ENCODE results near the gene CEP135. TPM values are rescaled to one million over a fixed set of nuclear protein-coding genes. Genes with fewer than 3 reads are reported as not detected.
"Not testable (repeated sequence)": the region's sequence is repeated elsewhere in the genome, so short reads cannot be mapped to it uniquely, and the experiment has no call there.

The CEP135 gene
- polyA plus RNA-seq, 3 donors, result 4.0 to 5.1 (median 4.6) TPM

- H4K20me1 ChIP-seq (ENCODE audit: insufficient read depth, low read length), result no peaks in the 10 kb centered on the region
- Mint-ChIP-seq H3K27ac (no peak overlapping the region), H3K9me3 (no peaks in the 10 kb centered on the region), H3K27me3 (ENCODE audit: low read depth in 3 of 3) (no peaks in the 10 kb centered on the region), H3K4me1 (no peaks in the 10 kb centered on the region), H3K4me3 (no peak overlapping the region), H3K36me3 (peaks cover 69 to 84% of the 10 kb centered on the region in 2 donors)
- no peak overlapping the region for H2AFZ ChIP-seq (ENCODE audit: insufficient read depth, low read depth, low read length, poor library complexity, severe bottlenecking)
- H3K4me1 ChIP-seq (ENCODE audit: control insufficient read depth in 1 of 2, insufficient read depth in 2 of 2, low read length in 2 of 2), result no peaks in the 10 kb centered on the region
- no peak for DNase-seq
- no peaks in the 10 kb centered on the region for H3K9me3 ChIP-seq (replicated peaks in 1 of 2; ENCODE audit: control insufficient read depth in 1 of 2, insufficient read depth in 1 of 2, low read length in 2 of 2)
- WGBS (ENCODE audit: insufficient coverage), result no CpG with 5 or more reads among the region's 3 CpGs
- H3K9ac ChIP-seq (ENCODE audit: insufficient read depth, low read length, poor library complexity, severe bottlenecking), result no peak overlapping the region
- H3K27me3 ChIP-seq (ENCODE audit: control insufficient read depth in 2 of 2, insufficient read depth in 2 of 2, low read length in 2 of 2), result no peaks in the 10 kb centered on the region
- intact Hi-C loops (cut with micrococcal nuclease), result no loop called here
- no peak overlapping the region for H3K4me2 ChIP-seq (replicated peaks; ENCODE audit: extremely low read depth, low read length, poor library complexity, severe bottlenecking)
- no peaks in the 10 kb centered on the region for H3K79me2 ChIP-seq (ENCODE audit: insufficient read depth, low read length)
- H3K4me3 ChIP-seq (replicated peaks in 1 of 3; ENCODE audit: low read depth in 2 of 3, low read length in 3 of 3), result no peak overlapping the region
- TF ChIP-seq CTCF (IDR thresholded peaks at IDR 0.05), result no peak
- H3K36me3 ChIP-seq (replicated peaks in 1 of 2; ENCODE audit: control insufficient read depth in 1 of 2, insufficient read depth in 2 of 2, low read length in 2 of 2), result peaks cover 43 to 80% of the 10 kb centered on the region in 2 donors
- no peak overlapping the region for H3K27ac ChIP-seq (ENCODE audit: low read depth in 1 of 2, low read length in 2 of 2)
These were observed 15.3 kb downstream of the CEP135 start for GRCh38 chr4:55964046-55964445.

- Histone ChIP-seq H4K20me1 (ENCODE audit: insufficient read depth, low read length) (no peaks in the 10 kb centered on the region), H3K9ac (ENCODE audit: insufficient read depth, low read length, poor library complexity, severe bottlenecking) (no peak overlapping the region), H3K27ac (ENCODE audit: low read depth in 1 of 2, low read length in 2 of 2) (no peak overlapping the region), H3K9me3 (replicated peaks in 1 of 2; ENCODE audit: control insufficient read depth in 1 of 2, insufficient read depth in 1 of 2, low read length in 2 of 2) (no peaks in the 10 kb centered on the region), H3K36me3 (replicated peaks in 1 of 2; ENCODE audit: control insufficient read depth in 1 of 2, insufficient read depth in 2 of 2, low read length in 2 of 2) (peaks cover 38 to 75% of the 10 kb centered on the region in 2 donors), H2AFZ (ENCODE audit: insufficient read depth, low read depth, low read length, poor library complexity, severe bottlenecking) (no peak overlapping the region), H3K27me3 (ENCODE audit: control insufficient read depth in 2 of 2, insufficient read depth in 2 of 2, low read length in 2 of 2) (no peaks in the 10 kb centered on the region), H3K4me2 (replicated peaks; ENCODE audit: extremely low read depth, low read length, poor library complexity, severe bottlenecking) (no peak overlapping the region), H3K4me3 (replicated peaks in 1 of 3; ENCODE audit: low read depth in 2 of 3, low read length in 3 of 3) (no peak overlapping the region), H3K79me2 (ENCODE audit: insufficient read depth, low read length) (no peaks in the 10 kb centered on the region), H3K4me1 (ENCODE audit: control insufficient read depth in 1 of 2, insufficient read depth in 2 of 2, low read length in 2 of 2) (no peaks in the 10 kb centered on the region)
- H3K9me3 Mint-ChIP-seq, result no peaks in the 10 kb centered on the region
- H3K36me3 Mint-ChIP-seq, result peaks cover 61 to 70% of the 10 kb centered on the region in 2 donors
- no peak for DNase-seq
- WGBS (ENCODE audit: insufficient coverage), result 33% methylated on average over 1 of the region's 4 CpGs
- H3K4me3 Mint-ChIP-seq, result no peak overlapping the region
- H3K4me1 Mint-ChIP-seq, result no peaks in the 10 kb centered on the region
- peak overlapping the region in 1 of 7 donors; percentile 43 for H3K27ac Mint-ChIP-seq
- TF ChIP-seq CTCF (IDR thresholded peaks at IDR 0.05), result no peak
- no peaks in the 10 kb centered on the region for H3K27me3 Mint-ChIP-seq (ENCODE audit: low read depth in 3 of 3)
- intact Hi-C loops (cut with micrococcal nuclease), result no loop called here
These were observed 16.8 kb downstream of the CEP135 start for GRCh38 chr4:55965585-55965984.

- H3K9ac ChIP-seq (ENCODE audit: insufficient read depth, low read length, poor library complexity, severe bottlenecking); H3K4me2 ChIP-seq (replicated peaks; ENCODE audit: extremely low read depth, low read length, poor library complexity, severe bottlenecking); H3K79me2 ChIP-seq (ENCODE audit: insufficient read depth, low read length); H3K27me3 Mint-ChIP-seq (ENCODE audit: low read depth in 3 of 3); H3K9me3 Mint-ChIP-seq; H3K4me3 ChIP-seq (replicated peaks in 1 of 3; ENCODE audit: low read depth in 2 of 3, low read length in 3 of 3); H3K27me3 ChIP-seq (ENCODE audit: control insufficient read depth in 2 of 2, insufficient read depth in 2 of 2, low read length in 2 of 2); H4K20me1 ChIP-seq (ENCODE audit: insufficient read depth, low read length); DNase-seq; H3K27ac ChIP-seq (ENCODE audit: low read depth in 1 of 2, low read length in 2 of 2); H3K4me1 ChIP-seq (ENCODE audit: control insufficient read depth in 1 of 2, insufficient read depth in 2 of 2, low read length in 2 of 2); H3K4me3 Mint-ChIP-seq; H3K4me1 Mint-ChIP-seq; H2AFZ ChIP-seq (ENCODE audit: insufficient read depth, low read depth, low read length, poor library complexity, severe bottlenecking); intact Hi-C loops (cut with micrococcal nuclease); H3K9me3 ChIP-seq (replicated peaks in 1 of 2; ENCODE audit: control insufficient read depth in 1 of 2, insufficient read depth in 1 of 2, low read length in 2 of 2): not testable (repeated sequence)
- peaks cover 60 to 66% of the 10 kb centered on the region in 2 donors for H3K36me3 Mint-ChIP-seq
- peaks cover 38 to 79% of the 10 kb centered on the region in 2 donors for H3K36me3 ChIP-seq (replicated peaks in 1 of 2; ENCODE audit: control insufficient read depth in 1 of 2, insufficient read depth in 2 of 2, low read length in 2 of 2)
- 100% methylated on average over 2 of the region's 5 CpGs for WGBS (ENCODE audit: insufficient coverage)
- H3K27ac Mint-ChIP-seq, result peak overlapping the region in 1 of 7 donors; percentile 43
These were observed 17.6 kb downstream of the CEP135 start for GRCh38 chr4:55966324-55966723.
